Measurements from ENCODE around the gene MAZ.

- TF ChIP-seq EZH2 (IDR thresholded peaks at IDR 0.05; ENCODE audit: insufficient read depth, poor library complexity, severe bottlenecking) (no peak), EZH2phosphoT487 (IDR thresholded peaks at IDR 0.05; ENCODE audit: insufficient read depth, low read depth) (no peak)
Measured at GRCh38 chr16:29779474-29779873, 26.9 kb upstream of the MAZ start.

Data from GM23248 (cell line).